ENCODE results near the gene C11orf68. TPM values are rescaled to one million over a fixed set of nuclear protein-coding genes. Genes with fewer than 3 reads are reported as not detected.

Gene C11orf68
- total RNA-seq, 4 donors from 2014 or later, result 11.5 to 53.0 (median 29.7) TPM

GRCh38 chr11:65883786-65884715 is 34.8 kb downstream of the C11orf68 start:
- no peaks in the 10 kb centered on the region for H3K36me3 ChIP-seq
- H3K9me3 ChIP-seq, result no peaks in the 10 kb centered on the region
- intact Hi-C loops (cut with DNase I; ENCODE audit: low total_unique reads), result loop anchor here (5.0 kb wide), 1 partner anchor 103 kb away; no protein-coding TSS in a partner anchor
- no peaks in the 10 kb centered on the region for H3K27me3 ChIP-seq
- H3K4me3 ChIP-seq, result no peak overlapping the region
- peak overlapping the region; percentile 24 to 38 for H3K27ac ChIP-seq
- peaks cover 4 to 9% of the 10 kb centered on the region in 2 donors for H3K4me1 ChIP-seq
- TF ChIP-seq CTCF (IDR thresholded peaks at IDR 0.05) (no peak), POLR2A (IDR thresholded peaks at IDR 0.05) (no peak)
- no peak for DNase-seq

GRCh38 chr11:65883058-65883761 is 35.7 kb downstream of the C11orf68 start:
- TF ChIP-seq CTCF (IDR thresholded peaks at IDR 0.05), result no peak
- TF ChIP-seq POLR2A (IDR thresholded peaks at IDR 0.05), result no peak
- Histone ChIP-seq H3K27me3 (no peaks in the 10 kb centered on the region), H3K27ac (no peak overlapping the region), H3K9me3 (no peaks in the 10 kb centered on the region), H3K36me3 (no peaks in the 10 kb centered on the region), H3K4me1 (peaks cover 4 to 9% of the 10 kb centered on the region in 2 donors), H3K4me3 (no peak overlapping the region)
- intact Hi-C loops (cut with DNase I; ENCODE audit: low total_unique reads), result loop anchor here (5.0 kb wide), 1 partner anchor 104 kb away; no protein-coding TSS in a partner anchor
- no peak for DNase-seq

GRCh38 chr11:65882120-65883057 is 36.5 kb downstream of the C11orf68 start:
- DNase-seq, result peak in 1 of 2 donors; percentile 16
- Histone ChIP-seq H3K4me3 (no peak overlapping the region), H3K36me3 (no peaks in the 10 kb centered on the region), H3K4me1 (peaks cover under 1 to 4% of the 10 kb centered on the region in 2 donors), H3K27ac (no peak overlapping the region), H3K27me3 (no peaks in the 10 kb centered on the region), H3K9me3 (no peaks in the 10 kb centered on the region)
- TF ChIP-seq CTCF (IDR thresholded peaks at IDR 0.05) (no peak), POLR2A (IDR thresholded peaks at IDR 0.05) (no peak)
- intact Hi-C loops (cut with DNase I; ENCODE audit: low total_unique reads), result loop anchor here (5.0 kb wide), 1 partner anchor 105 kb away; no protein-coding TSS in a partner anchor

- Histone ChIP-seq H3K36me3 (no peaks in the 10 kb centered on the region), H3K4me1 (no peaks in the 10 kb centered on the region), H3K27me3 (no peaks in the 10 kb centered on the region), H3K27ac (no peak overlapping the region), H3K9me3 (no peaks in the 10 kb centered on the region), H3K4me3 (no peak overlapping the region)
- DNase-seq, result no peak
- TF ChIP-seq POLR2A (IDR thresholded peaks at IDR 0.05) (no peak), CTCF (IDR thresholded peaks at IDR 0.05) (no peak)
- intact Hi-C loops (cut with DNase I; ENCODE audit: low total_unique reads), result loop anchor here (5.0 kb wide), 1 partner anchor 106 kb away; no protein-coding TSS in a partner anchor
Observed at GRCh38 chr11:65880844-65881421, 37.9 kb downstream of the C11orf68 start.

Measured in uterus (tissue), 4 donors.